NCI-H2081 (cell line): ENCODE results near the gene LUC7L2.
"Not testable (repeated sequence)": the region's sequence is repeated elsewhere in the genome, so short reads cannot be mapped to it uniquely, and the experiment has no call there.

Experiments
- DNase-seq, 2 experiments: peaks; one replicate each; lab custom pipeline; 2025; lab: John Stamatoyannopoulos, UW

The LUC7L2 gene

DNA sequence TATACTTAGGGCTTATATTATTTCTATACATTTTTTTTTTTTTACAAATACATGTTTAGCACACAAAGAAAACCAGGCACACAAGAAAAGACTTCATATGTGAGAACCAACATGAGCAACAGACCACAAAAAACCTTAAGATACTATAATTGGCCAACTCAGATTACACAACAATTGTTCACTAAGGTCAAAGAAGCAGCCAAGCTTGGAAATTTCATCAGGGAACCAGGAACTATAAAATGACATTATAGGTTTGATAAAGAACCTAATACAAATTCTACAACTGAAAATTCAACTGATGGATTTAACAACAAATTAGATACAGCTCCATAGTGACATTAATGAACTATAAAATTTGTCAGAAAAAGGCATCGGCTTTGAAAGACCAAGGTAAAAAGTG, 4.4 kb upstream of the LUC7L2 start:
- no peak for DNase-seq

DNA sequence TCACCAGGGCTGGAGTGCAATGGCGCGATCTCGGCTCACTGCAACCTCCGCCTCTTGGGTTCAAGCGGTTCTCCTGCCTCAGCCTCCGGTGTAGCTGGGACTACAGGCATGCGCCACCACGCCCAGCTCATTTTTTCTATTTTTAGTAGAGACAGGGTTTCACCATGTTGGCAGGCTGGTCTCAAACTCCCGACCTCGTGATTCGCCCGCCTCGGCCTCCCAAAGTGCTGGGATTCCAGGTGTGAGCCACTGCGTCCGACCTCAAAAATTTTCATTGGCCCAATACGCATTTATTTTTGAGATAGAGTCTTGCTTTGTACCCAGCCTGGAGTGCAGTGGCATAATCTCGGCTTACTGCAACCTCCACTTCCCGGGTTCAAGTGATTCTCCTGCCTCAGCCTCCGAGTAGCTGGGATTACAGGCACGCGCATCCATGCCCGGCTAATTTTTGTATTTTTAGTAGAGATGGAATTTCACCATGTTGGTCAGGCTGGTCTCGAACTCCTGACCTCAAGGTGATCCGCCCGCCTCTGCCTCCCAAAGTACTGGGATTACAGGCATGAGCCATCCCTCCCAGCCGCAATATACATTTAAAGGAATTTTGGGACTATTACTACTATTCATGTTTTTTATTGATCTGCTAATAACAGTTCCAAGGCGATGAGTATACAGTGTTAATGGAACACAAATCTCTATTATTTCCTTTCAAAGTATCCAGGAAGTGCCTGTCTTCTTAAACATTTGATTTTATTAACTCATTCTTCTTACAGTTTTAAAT, 1.8 kb upstream of the LUC7L2 start:
- DNase-seq: not testable (repeated sequence)

DNA sequence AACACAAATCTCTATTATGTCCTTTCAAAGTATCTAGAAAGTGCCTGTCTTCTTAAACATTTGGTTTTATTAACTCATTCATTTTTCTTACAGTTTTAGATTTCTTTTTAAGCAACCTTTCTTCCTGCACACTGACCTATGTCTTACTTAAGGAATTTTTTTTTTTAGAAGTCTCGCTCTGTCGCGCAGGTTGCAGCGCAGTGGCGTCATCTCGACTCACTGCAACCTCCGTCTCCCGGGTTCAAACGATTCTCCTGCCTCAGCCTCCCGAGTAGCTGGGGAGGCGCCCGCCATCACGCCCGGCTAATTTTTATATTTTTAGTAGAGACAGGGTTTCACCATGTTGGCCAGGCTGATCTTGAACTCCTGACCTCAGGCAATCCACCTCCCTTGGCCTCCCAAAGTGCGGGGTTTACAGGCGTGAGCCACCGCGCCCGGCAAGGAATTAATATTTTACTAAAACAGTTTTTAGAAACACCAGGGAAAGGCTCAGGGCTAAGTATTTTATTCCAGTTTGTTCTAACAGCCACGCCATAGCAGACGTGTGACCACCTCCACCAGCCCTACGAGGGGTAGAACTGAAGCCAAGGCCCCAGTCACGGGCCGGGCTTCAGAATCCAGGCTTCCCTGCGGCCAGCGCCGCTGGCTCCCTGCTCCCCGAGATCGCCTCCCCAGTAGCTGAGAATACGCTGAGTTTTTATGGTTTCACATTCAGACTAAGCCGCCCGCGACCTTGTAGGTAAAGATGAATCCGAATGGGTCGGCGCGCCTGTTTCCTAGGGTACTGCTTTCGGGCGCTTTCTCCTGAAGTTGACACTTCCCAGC, 941 bp upstream of the LUC7L2 start:
- DNase-seq: peak; percentile 76 to 78

DNA sequence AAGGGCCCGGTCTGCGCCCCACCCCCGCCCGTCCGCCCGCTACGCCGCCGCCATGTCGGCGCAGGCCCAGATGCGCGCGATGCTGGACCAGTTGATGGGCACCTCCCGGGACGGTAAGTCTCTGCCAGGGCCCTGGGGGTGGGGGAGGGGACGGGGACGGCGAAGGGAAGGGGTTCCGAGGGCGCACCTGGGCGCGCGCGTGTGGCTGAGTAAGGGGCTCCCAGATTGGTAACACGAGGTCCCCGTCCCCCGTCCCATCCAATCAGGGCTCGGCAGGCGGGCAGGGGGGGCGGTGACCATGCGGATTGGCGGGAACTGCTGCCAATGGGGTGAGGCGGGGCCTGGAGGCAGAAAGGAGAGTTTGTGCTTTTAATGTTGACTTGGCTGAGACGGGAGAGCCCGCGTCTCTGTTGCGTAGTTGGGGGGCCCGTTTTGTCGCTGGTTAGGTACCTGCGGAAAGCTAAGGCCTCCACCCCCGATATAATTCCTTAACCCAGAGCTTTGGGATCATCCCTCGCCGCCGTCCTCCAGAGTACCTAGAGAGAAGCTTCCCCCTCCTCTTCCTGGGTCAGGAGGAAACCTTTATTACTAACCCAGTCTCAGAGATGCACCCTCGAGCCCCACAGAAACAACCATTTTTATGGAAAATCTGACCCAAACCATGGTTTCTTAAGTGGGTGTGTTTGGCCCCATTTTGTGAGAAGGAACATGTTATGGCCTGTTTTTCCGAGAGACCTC, 685 bp downstream of the LUC7L2 start:
- DNase-seq: peak; percentile 98 to 99

DNA sequence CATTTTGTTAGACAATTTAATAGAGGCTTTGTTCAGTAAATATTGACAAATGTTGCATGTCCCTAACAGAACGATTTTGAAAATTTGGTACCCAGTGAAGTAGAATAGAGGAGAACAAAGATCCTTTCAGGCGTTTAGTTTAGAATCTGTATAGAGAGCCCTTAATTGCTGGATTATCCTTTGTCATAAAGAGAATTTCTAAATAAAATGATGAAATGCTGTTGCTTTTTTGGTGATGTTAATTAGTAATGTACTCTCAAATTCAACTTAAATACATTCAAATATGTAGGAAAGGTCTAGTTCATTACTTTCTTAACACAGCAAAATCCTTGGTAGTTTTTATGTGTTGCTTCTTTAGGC, 1.2 kb downstream of the LUC7L2 start:
- no peak for DNase-seq

DNA sequence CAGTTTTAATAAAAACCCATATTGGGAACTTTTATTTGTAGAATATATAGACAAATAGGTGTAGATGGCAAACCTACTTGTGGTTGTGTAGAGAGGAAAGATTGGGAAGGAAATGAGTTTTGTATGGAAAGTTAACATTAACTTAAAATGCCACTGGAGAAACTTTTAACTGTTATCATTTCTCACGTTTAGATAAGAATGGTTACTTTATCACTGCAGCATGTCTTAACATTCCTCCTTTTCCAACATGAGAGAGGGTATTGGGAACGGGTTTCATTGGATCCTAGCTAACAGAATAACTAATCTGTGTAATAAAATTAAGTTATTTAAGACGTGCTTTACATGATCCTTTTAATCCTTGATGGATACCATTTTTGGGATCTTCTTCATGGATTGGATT, 1.8 kb downstream of the LUC7L2 start:
- no peak for DNase-seq

DNA sequence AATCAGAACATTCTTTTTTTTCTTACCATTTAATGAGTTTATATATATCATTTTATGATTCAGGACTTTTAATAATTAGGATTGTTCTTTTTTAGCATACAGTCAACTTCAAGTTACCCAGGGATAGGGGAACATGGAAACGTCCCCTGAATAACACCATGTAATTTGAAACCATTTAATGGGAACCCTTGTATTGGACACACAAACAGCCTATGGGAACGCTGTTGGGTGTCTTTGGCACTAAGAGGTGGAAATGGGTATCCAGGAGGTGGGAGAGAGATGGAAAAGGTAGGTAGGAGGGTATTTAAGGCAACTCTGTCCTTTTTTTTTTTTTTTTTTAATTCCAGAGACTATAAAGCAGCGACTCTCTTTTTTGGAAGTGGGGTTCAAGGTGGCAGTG, 2.6 kb downstream of the LUC7L2 start:
- peak in 1 of 2 experiments; percentile 60 for DNase-seq

DNA sequence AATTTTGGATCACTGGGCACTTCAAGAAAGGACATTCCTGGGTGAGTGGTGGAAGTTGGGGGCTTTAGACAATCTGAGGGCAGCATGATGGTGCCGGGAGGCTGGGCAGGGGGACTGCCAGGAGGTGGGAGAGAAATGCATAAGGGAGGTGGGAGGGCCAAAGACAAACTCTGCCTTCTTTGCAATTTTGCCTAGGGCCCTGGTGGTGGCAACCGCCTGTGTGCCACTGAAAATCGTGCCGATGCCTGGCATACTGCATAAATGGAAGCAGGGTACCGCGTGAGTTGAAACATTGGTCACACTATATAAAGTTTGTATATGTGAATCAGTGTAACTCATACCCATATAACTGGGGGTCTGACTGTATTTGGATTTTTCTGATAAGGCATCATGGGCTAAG, 3.3 kb downstream of the LUC7L2 start:
- DNase-seq: no peak

DNA sequence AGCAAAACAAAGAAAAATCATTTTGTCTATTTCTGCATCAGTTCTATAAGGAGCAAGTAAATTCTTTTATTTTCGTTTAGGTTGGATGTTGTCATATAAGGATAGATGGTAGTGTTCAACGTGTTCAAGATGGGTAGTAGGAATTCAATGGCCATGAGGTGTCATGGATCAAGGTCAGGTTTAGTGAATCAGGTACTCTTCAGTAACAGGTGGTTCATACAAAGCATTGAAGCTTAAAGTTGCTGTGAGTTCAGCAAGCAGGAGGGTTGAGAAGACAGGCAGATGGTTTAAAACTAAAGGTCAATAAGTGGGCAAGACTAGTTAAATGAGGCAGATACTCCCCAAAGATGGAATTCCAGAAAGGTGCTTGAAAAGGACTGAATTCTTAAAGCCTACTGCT, 5.6 kb downstream of the LUC7L2 start:
- DNase-seq: no peak

DNA sequence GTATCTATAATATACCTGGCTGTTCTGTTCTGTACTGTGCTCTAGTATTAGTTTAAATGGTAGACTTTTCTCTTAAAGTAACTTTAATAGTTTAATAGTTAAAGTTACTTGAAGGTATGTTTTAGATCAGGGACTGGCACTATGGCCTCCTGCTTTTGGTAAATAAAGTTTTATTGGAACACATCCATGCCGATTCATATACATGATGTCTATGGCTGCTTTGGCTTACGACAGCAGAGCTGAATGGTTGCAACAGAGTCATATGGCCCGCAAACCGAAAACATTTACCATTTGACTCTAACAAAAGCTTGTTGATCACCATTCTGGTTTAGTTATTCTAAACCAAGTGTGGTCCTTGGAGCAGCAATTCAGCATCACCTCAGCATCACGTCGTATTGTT, 6.7 kb downstream of the LUC7L2 start:
- DNase-seq: no peak

DNA sequence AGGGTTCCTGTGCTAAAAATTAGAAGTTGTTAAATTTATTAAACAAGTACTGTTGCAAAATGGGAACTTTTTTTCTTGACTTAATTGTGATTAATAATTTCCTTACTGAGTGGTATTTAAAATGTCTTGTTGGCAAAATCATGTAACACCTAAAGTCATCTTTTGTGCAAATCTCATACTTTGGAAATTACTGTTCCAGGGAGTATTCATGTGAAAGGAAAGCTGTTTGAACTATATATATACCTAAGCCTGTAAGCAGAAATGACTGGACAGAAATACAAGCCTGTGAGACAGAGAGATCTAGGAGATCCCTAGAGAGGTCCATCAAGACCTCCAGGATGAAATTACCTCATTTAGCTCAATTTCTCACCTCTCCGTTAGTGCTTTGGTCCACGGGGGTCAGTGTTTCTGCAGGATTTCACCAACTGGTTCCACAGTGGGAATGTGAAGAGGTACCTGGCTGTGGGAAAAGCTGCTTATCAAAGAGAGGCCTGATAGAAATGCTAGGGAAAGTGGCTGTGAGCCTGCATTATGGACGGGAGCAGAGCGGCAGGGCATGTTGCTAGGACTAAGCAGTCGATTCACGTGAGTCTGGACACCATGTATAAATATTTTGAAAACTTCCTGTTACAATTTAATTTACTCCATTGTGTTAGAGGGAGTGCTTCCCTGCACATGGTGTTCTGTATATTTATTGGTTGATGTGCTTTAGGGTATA, 7.9 kb downstream of the LUC7L2 start:
- no peak for DNase-seq

DNA sequence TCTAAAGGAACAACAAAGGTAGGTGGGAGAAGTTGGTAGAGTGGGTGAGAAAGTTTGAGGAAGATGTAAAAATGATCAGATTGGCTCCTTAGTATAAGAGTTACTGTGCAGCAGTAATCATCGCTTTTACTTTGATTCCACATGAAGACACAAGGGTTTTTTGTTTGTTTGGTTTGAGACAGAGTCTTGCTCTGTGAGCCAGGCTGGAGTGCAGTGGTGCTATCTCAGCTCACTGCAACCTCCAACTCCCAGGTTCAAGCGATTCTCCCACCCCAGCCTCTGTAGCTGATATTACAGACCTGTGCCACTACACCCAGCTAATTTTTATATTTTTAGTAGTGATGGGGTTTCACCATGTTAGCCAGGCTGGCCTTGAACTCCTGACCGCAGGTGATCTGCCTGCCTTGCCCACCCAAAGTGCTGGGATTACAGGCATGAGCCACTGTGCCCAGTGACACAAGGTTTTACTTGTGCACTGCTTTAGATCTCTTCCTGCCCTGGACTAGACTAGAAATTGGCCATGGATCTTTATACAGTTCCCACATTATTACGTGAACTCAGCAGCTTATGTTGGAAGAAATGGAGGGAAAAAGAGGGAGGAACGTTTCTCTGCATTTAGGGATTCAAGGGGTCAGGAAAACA, 10.7 kb downstream of the LUC7L2 start:
- DNase-seq: no peak

DNA sequence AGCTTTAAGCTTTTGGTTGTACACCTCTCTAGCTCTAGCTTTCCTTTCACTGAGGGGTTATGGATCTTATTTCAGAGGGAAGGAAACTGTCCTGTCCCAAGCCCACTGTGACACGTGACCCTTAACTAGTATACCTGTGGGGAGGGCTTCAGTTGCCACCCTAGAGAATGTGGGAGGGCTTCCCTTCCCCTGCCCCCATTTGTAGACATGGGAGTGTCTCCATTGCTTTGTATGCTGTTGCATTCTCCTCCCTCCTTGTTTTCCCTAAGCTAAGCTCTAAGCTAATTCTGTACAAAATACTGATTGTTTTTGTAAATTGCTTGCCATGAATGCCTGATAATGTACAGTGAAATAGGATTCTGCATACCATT, 11.2 kb downstream of the LUC7L2 start:
- no peak for DNase-seq

DNA sequence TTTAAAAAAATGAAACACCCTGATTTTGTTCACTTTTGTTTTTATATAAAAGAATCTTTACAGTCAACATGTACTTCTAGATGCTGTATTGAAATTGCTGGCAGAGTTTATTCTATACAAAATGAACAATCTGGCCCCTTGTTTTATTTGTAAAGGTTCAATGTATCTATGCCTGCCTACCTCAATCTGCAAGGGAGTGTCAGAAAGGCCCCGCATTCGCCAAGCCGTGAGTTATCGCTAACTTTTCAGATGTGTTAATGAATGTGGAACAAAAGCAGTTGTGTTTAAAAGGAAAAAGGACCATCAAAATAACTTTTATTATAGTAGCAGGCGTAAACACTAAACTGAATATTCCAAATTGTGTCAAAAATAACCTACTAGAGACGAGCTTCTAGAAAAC, 14.6 kb downstream of the LUC7L2 start:
- DNase-seq: no peak

DNA sequence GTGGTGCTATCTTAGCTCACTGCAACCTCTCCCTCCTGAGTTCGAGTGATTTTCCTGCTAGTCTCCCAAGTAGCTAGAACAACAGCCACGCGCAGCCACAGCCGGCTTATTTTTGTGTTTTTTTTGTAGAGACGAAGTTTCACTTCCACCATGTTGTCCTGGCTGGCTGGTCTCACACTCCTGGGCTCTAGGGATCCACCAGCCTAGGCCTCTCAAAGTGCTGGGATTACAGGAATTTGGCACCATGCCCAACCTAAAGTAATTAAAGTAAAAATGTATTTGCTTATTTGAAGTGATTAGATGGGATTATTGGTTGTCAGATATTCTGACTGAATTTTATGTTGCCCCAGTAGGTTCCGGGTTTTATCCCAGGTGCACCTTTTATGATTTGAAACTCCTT, 22.7 kb downstream of the LUC7L2 start:
- DNase-seq: no peak

DNA sequence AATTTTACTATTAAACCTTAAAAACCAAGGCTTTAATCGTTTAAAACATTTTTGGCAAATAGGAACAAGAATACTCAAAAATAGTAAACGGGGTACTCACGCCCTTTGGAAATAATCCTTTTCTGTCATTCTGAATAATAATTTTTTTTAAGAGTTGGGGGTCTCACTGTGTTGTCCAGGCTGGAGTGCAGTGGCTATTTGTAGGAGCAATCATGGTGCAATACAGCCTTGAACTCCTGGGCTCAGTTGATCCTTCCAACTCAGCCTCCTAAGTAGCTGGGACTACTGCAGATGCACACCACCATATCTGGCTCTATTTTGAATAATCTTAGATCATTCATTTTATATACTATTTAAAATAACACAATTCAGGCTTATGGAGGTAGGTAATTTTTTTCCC, 24.9 kb downstream of the LUC7L2 start:
- DNase-seq: no peak

DNA sequence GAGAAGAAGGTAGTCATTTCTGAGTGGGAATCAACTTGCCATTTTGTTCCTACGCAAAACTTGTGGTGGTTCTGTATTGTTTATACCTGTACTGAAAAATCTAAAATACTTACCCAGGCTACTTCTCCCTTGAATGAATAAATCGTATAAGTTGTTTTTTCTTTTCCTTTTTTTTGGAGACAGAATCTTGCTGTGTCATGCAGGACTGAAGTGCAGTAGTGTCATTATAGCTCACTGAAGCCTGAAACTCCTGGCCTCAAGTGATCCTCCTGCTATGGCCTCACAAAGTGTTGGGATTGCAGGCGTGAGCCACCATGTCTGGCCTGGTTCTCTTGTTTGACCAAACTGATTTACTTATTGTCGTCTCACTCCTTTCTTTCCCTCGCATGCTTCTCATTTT, 27.9 kb downstream of the LUC7L2 start:
- DNase-seq: no peak

DNA sequence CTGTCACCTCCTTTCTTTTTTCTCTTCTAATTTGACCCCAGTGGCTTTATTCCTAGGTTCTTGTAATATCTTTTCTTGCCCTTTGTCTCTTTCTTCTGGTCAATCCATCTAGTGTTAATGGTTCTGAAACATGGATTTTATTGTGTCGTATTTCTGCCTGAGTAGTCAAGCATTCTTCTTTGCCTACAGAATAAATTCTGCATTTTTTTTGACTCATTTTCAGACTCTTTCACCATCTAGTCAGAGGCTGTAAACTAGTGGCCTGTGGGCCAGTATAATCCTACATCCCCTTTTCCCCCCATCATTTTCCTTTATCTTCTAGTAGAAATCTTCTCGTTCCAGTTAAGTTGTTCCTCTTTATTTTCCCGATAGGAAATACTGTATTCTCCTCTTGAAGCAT, 29.4 kb downstream of the LUC7L2 start:
- DNase-seq: no peak

DNA sequence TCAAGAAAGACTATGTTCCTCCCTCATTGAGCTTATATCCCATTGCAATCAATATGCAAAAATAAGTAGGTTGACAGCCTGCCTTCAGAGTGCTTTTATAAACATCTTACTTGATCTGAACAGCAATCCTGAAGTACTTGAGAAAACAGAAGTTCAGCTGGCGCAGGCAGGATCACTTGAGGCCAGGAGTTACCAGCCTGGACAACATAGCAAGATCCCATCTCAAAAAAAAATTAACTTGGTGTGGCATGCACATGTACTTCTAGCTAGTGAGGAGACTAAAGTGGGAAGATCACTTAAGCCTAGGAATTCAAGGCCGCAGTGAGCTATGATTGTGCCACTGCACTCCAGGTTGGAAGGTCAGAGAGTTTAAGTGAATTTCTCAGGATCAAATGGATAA, 30.1 kb downstream of the LUC7L2 start:
- DNase-seq: no peak

DNA sequence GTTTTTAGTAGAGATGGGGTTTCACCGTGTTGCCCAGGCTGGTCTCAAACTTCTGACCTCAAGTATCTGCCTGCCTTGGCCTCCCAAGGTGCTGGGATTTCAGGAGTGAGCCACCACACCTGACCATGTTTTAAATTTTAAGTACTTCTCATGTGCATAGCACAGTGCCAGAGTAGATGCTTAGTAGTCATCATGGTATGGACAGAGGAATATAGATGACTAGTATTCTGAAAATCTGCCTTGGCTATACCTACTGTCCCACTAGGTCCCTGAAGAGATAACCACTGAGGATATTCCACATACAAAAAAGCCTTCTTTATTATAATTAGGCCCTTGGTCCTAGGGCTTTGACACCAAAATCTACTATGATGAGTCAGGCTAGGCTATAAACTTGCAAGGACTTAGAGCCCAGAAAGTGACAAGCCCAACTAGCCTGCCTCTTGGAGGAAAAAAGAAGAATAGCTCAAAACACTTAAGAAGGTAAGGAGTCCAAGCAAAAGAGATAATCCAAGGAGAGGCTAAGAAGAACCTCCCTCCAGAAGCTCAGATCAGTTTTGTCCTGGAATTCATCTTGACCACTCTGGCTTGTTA, 34.0 kb downstream of the LUC7L2 start:
- DNase-seq: no peak

DNA sequence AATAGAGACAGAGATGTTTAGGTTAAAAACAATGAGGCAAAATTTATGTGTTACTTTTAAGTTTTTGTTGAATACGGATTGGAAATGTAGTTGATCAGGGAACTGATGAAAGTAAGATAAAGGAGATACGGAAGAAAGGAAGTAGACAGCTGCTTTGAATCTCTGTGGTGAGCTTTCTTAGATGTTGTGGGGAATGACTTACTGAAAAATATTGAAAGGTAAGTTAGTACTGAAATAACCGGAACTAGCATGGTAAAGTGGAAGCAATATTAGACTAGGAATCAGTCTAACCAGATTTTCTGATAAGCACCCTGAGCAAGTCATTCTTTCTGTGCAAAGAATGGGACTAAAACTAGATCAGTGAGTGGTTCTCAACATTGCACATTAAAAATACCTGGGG, 34.8 kb downstream of the LUC7L2 start:
- no peak for DNase-seq
